Kidney (tissue), 14 donors: ENCODE results near the gene LAMA5. TPM values are rescaled to one million over a fixed set of nuclear protein-coding genes. Genes with fewer than 3 reads are reported as not detected.

Experiments
- DNase-seq, 5 donors: peaks; one replicate each; pipeline ENCODE4 v3.0.0-alpha.2; 2013 to 2020
- FAIRE-seq: peaks from 2 replicates; lab custom pipeline; 2012; peaks lifted over from hg19 to GRCh38; lab: Jason Lieb, UNC
- H3K27ac ChIP-seq, 2 donors: one replicate each; pipeline ENCODE4 v1.7.0; 2013; ENCODE audit warnings: low read depth in 2 of 2, low read length in 2 of 2, inconsistent platforms in 1 of 2
- H3K27me3 ChIP-seq: one replicate; pipeline ENCODE4 v1.7.1; 2013; ENCODE audit warnings: low read length, inconsistent platforms; ENCODE audit not compliant: control insufficient read depth, insufficient read depth
- H3K36me3 ChIP-seq, 3 donors: one replicate each; pipeline versions ENCODE4 v1.7.0 to v1.7.1; 2013; ENCODE audit warnings: low read length in 3 of 3, control low read depth in 1 of 3, inconsistent platforms in 1 of 3; ENCODE audit not compliant: insufficient read depth in 3 of 3, control insufficient read depth in 2 of 3
- H3K4me1 ChIP-seq, 3 donors: one replicate each; pipeline versions ENCODE4 v1.7.0 to v1.7.1; 2013; ENCODE audit warnings: low read length in 3 of 3, inconsistent platforms in 1 of 3, low read depth in 1 of 3; ENCODE audit not compliant: control insufficient read depth in 2 of 3, insufficient read depth in 2 of 3
- H3K4me3 ChIP-seq, 3 donors: one replicate each; pipeline versions ENCODE4 v1.7.0 to v1.8.1; 2013; ENCODE audit warnings: low read length in 3 of 3, control low read depth in 1 of 3, inconsistent platforms in 1 of 3
- H3K9ac ChIP-seq, 3 donors: one replicate each; pipeline versions ENCODE4 v1.7.0 to v1.7.1; 2013; ENCODE audit warnings: low read length in 3 of 3, control low read depth in 1 of 3, inconsistent platforms in 1 of 3
- H3K9me3 ChIP-seq, 3 donors: one replicate each; pipeline versions ENCODE4 v1.7.0 to v1.7.1; 2013; ENCODE audit warnings: low read length in 3 of 3, control low read depth in 1 of 3, inconsistent platforms in 1 of 3; ENCODE audit not compliant: control insufficient read depth in 2 of 3, insufficient read depth in 1 of 3
- intact Hi-C: fragments of 100-400 bp; cut with DNase I; formaldehyde crosslinking; loops from one replicate; pipeline ENCODE4 v1.11.1; 2022
- polyA plus RNA-seq: library from polyadenylated mRNA; stranded (reverse); fragments of 350-450 nt; fragmentation: Illumina TruSeq; extraction: RNeasy Lipid Tissue Mini Kit (QIAGEN cat#74804); gene quantifications from one replicate; pipeline ENCODE4 v1.2.3, GENCODE V29; 2014; ENCODE audit warnings: low read depth, low replicate concordance; ENCODE audit not compliant: insufficient read depth
- total RNA-seq: library from RNA; stranded (reverse); fragmentation: NEBNext Ultra II Directional; extraction: Animal tissue kit (Norgen Biotek cat#: 25700); gene quantifications from one replicate; pipeline ENCODE4 v1.2.1, GENCODE V29; 2021
- TF ChIP-seq, protein P1 (sequence below): IDR thresholded peaks from 3 replicates; pipeline ENCODE4 v1.5.1; 2012; ENCODE audit warnings: mild to moderate bottlenecking, moderate library complexity, borderline replicate concordance; ENCODE audit not compliant: insufficient read depth; ENCODE audit errors: extremely low read depth
- donor health status: control.
- donor health status: control.
- donor health status: control.
- donor health status: control.
- donor health status: control.
- donor health status: DM: yes; HTN: yes; CAD: no.
- donor health status: Normal renal cell carcinoma (clear cell type).

The LAMA5 gene
- total and polyA plus RNA-seq, 2 donors from 2014 or later: 94.0 to 342 TPM

DNA sequence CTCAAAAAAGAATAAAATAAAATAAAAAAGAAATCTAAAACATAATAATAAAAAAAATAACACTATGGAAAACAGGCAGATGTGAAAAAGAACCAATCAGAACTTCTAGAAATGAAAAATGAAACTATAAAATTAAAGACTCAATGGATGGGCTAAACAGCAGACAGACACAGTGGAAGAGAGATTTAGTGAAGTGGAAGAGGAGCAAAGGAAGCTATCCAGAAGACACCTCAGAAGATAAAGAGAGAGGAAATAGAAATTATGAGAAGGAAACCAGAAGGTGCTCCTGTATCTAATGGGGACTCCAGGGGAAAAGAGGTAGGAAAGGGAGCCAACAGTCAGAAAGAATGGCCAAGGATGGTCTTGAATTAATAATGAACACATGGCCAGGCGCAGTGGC, 18.5 kb downstream of the LAMA5 start:
- no peak for FAIRE-seq
- H3K27ac ChIP-seq: no peak overlapping the region
- H3K4me1 ChIP-seq: peaks cover 0 to 10% (median 6%) of the 10 kb centered on the region in 3 donors

DNA sequence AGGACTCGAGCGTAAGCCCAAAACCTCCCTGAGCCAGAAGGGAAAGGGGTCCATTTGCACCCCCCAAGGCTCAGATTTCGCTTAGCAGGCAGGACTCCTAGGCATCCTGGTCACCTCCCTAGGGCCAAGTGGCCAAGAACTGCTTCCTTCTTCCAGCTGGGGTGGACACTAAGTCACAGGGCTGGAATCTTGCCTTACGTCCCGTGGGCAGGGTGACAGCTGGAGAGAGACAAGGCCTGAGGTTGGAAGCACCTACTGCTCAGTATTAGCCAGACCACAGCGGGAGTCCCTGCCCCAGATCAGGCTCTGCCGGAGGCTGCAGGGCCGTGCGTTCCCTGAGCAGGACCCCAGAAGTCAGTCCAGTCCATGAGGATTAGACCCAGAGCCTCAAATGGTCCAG, 19.7 kb downstream of the LAMA5 start:
- H3K27me3 ChIP-seq: no peaks in the 10 kb centered on the region
- DNase-seq: no peak
- H3K9me3 ChIP-seq: no peaks in the 10 kb centered on the region
- peaks cover 0 to 2% (median 0%) of the 10 kb centered on the region in 3 donors for H3K4me1 ChIP-seq
- H3K27ac ChIP-seq: no peak overlapping the region
- intact Hi-C loops: no loop called here
- no peak overlapping the region for H3K4me3 ChIP-seq
- peaks cover 0 to 28% (median 4%) of the 10 kb centered on the region in 3 donors for H3K36me3 ChIP-seq
- TF ChIP-seq, protein P1, sequence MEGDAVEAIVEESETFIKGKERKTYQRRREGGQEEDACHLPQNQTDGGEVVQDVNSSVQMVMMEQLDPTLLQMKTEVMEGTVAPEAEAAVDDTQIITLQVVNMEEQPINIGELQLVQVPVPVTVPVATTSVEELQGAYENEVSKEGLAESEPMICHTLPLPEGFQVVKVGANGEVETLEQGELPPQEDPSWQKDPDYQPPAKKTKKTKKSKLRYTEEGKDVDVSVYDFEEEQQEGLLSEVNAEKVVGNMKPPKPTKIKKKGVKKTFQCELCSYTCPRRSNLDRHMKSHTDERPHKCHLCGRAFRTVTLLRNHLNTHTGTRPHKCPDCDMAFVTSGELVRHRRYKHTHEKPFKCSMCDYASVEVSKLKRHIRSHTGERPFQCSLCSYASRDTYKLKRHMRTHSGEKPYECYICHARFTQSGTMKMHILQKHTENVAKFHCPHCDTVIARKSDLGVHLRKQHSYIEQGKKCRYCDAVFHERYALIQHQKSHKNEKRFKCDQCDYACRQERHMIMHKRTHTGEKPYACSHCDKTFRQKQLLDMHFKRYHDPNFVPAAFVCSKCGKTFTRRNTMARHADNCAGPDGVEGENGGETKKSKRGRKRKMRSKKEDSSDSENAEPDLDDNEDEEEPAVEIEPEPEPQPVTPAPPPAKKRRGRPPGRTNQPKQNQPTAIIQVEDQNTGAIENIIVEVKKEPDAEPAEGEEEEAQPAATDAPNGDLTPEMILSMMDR: no peak
- H3K9ac ChIP-seq: no peak overlapping the region
- no peak for FAIRE-seq

More for the DNA sequence above, 18.5 kb downstream of the LAMA5 start:
- Histone ChIP-seq H3K9ac (no peak overlapping the region), H3K36me3 (peaks cover 0 to 24% (median 4%) of the 10 kb centered on the region in 3 donors), H3K27me3 (no peaks in the 10 kb centered on the region), H3K4me3 (no peak overlapping the region), H3K9me3 (no peaks in the 10 kb centered on the region)
- intact Hi-C loops: no loop called here
- DNase-seq: no peak
- TF ChIP-seq, protein P1: no peak

GRCh38 chr20:62347151-62347404, 20.0 kb downstream of the LAMA5 start:
- H3K27me3 ChIP-seq: no peaks in the 10 kb centered on the region
- H3K36me3 ChIP-seq: peaks cover 0 to 28% (median 4%) of the 10 kb centered on the region in 3 donors
- intact Hi-C loops: no loop called here
- no peak overlapping the region for H3K4me3 ChIP-seq
- no peaks in the 10 kb centered on the region for H3K9me3 ChIP-seq
- H3K9ac ChIP-seq: no peak overlapping the region
- DNase-seq (no peak), FAIRE-seq (no peak)
- TF ChIP-seq, protein P1: no peak
- peaks cover 0 to 2% (median 0%) of the 10 kb centered on the region in 3 donors for H3K4me1 ChIP-seq
- no peak overlapping the region for H3K27ac ChIP-seq
